NCI-H187 (cell line): ENCODE data around the gene HOXC12.

Experiments used
- DNase-seq, 2 experiments: peaks; one replicate each; lab custom pipeline; 2025; lab: John Stamatoyannopoulos, UW

HOXC12 gene

DNA sequence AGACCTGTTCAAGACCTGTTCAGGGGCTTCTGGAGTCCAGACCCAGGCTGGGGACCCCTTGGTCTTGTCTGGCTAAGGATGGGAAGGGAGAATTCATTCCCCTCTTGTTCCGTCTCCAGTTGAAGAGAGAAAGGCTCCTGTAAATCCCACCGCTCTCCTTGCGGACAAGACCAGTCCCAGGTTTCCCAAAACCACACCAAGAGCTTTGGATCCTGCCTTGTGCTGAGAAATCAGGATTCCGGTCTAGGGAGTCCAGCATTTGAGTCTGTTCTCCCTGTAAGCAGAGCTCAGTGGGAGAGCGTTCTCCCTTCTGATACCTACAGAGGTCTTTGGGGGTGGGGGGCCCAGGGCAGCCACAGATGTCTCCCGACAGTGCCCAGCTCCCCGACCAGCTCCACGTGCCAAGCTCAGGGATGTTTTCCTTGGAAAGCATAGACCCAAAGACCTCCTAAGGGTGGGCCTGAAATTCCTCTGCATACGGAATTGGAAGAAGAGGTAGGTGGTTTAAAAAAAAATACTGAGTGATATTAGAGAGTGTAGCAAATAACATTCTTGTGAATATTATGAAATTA lies 14.2 kb upstream of the HOXC12 start:
- DNase-seq, result no peak

DNA sequence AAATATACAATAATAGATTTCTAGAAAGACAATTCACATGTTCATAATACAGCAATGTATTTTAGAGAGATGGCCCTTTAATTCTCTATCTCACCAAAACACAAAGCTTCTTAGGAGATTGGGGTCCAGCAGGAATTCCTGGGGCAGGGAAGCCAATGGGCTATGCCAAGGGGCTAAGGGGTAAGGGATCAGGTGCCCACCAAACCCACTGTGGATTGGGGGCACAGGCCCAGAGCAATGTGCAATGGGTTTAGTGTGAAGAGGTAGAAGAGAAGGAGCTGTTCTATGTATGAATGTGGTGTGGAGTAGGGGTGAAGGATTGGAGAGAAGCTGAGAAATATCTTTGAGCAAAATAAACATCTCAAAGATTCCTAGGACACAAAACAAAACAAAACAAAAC lies 13.5 kb upstream of the HOXC12 start:
- DNase-seq, result no peak

DNA sequence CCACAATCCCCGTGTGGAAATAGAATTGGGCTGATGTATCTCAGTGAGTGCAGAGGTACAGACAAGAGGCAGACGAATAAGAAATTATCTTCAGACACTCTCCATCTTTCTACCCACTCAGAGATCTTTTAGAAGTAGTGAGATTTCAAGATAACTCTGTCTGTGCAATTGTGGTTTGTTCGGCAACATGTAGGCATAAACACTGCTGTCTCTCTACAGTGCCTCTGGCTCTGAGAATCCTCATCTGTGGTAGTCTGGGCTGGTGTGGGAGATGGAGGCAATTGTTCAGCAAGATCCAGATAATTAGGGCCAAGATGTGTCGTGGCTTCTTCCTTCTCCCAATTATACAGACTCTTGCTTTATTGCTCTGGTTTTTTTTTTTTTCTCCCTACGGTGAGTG lies 13.0 kb upstream of the HOXC12 start:
- no peak for DNase-seq

DNA sequence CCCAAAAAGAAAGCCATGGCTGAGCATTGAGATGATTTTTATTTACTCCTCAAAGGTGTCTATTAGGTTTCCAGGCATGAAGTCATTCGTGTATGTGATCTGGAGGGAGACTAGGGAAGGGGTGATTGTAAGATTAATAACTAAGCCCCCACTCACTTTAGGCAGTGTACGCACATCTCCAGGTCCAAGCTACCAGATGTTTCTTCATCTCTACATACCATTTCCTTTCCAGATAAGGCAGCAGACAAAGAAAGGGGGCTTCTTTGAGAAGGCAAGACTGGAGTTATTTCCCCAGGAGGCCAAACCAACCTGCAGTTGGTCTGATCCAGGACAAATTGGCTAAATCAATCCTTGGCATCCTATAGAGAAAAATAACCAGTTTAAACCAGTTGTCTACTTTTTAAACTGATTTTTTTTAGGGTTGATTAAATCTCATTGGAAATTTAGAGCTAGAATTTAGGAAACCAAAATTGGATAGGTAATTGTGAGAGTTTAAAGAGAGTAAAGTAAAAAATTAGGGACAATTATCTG lies 12.2 kb upstream of the HOXC12 start:
- DNase-seq, result no peak

DNA sequence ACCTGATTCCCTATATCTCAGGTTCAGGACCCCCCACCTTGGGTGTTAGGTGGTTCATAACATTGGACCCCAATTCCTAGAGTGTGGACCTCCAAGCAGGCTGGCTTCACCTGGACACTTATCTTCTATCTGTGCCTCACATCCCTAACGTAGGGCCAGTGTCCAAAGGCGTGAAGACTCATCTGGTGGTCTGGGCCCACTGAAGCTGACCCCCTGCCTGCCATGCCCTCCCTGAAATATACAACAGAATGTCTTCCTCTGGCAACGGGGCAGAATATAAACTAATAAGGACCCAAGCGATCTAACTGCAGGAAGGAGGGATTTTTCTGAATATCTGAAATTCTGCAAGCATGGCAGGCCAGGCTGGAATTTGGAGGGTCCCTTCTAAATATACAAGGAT lies 10.5 kb upstream of the HOXC12 start:
- no peak for DNase-seq

DNA sequence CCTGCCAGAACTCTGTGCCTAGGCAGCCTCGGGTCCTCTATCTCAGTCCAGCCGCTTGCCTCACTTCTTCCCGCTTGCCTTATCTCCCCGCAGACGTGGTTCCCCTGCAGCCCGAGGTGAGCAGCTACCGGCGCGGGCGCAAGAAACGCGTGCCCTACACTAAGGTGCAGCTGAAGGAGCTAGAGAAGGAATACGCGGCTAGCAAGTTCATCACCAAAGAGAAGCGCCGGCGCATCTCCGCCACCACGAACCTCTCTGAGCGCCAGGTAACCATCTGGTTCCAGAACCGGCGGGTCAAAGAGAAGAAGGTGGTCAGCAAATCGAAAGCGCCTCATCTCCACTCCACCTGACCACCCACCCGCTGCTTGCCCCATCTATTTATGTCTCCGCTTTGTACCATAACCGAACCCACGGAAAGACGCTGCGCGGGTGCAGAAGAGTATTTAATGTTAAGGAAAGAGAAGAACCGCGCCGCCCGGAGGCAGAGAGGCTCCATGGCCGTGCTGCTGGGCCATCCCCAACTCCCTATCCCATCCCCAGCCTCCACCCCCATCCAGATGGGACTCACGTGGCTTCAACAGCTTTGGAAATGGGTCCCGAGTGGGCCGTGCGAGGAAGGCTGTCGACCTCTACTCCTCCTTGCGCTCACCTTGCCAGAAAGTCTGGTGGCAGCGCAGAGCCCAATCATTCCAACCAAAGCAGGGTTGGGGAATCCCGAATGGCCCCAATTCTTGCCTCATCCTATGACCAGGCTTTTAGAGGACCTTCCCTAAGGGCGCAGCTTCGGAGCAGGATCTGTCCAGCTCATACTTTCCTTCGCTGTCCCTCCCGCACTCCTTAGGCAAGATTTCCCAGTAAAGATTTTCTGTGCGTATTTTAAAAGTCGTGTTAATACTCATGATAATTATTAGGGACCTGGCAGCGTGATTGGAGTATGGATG lies 9.5 kb upstream of the HOXC12 start:
- DNase-seq, result no peak

DNA sequence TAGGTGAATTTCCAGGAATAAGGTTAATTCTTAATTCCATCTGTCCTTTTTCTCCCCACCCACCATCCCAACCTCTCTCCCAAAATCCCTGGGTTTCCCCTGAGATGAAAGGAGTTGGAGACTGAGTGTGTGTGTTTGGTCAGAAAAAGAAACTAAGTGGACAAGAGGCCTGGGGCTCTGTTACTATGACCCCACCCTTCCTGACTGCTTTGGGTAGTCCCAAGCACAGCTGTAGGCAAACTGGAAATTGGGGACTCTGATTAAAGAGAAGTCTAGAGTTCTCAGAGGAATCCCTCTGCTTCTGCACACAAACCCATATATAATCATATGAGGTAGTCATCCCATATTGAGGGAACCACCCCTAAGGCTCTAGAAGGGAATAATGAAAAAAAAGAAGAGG lies 7.0 kb upstream of the HOXC12 start:
- DNase-seq, result no peak

DNA sequence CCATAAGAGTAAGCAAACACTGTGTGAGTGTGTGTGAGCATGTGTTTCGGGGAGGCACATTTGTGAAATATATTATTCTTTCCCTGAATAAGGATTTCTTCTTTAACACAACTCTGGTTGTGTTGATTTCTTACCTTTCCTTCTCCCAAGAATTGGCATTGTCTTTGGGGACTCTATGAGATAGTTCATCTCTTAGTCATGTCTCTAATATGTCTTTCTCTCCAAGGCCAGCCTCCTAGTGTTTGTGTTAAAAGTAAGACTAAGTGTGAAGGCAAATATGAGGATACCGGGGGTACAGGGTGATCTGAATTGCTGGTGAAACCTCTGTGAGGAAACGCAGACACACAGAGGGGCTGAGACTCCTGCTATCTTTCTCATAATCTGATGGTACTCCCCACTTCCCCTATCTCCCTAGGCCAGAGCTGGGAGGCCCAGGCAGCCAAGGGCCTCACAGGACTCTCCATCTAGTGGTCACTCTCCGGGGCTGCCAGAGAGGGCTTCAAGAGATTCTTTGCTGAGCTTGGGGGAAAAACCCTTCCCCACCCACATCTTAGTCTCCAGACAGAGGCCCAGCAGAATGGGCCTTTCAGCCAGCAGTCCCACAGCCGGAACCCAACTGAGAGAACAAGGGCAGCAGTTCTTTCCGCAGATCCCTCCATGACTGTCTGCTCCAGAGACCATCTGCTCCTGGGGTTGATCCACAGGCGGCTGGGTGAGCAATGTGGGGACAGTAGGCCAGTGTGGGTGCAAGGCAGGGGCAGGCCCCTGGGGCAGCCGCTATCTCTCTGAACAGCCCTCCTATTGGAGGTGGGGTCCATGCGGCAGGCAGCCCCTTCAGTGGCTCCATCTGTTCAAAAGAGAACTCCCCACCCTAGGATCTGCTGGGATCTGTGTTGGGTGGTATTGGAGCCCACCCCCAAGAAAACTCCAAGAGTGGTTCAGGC lies 5.8 kb upstream of the HOXC12 start:
- DNase-seq, result no peak

DNA sequence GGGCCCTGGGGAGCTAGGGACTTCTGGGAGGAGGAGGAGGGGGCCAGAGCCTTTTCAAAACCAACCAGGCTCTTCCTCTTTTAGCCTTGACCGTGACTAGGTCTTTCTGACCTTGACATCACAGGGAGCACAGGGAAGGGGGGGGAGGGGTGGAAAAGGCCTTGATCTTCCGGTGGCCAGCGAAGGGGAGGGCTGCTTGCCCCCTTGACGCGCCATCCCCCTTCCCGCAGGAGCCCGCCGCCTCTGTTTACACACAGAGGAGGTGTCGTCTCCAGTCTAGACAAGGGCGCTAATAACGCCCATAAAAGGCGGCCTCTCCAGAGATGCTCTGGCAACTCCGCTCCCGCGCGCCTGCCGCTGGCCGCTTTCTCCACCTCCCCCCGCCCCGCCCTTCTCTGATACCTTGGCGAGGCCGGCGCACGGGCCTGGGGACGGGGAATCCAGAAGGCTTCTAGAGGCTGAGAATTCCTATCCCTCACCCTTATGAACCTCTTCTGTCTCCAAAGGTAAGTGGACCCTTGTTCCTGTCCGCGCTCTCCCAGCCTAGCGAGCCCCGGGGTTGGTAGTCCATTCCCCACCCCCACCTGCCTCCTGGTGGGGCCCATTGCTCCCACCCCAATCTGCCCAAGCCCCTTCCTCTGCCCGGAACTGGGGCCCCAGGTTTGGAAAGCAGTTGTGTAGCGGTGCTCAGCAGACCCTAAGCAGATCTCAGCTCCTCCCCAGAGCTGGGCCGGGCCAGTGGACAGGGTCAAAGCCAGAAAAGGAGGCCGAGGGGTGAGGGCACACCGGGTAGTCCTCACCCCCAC lies 4.9 kb upstream of the HOXC12 start:
- peak; percentile 19 to 57 for DNase-seq

DNA sequence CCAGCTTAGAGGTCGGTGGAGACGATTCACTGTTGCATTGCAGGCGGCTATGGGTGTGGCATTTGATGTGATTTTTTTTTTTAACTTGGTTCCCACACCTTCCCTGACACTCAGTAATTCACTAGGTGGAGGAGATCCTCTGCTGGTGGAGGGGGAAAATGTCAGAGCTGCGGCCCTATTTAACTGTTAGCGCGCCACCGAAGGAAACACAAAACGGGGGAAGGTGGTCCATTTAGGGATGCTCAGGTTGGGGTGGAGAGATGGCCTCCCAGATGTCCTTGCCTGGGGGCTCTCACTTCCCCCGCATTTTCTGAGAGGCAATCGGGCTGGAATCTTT lies 4.3 kb upstream of the HOXC12 start:
- no peak for DNase-seq

DNA sequence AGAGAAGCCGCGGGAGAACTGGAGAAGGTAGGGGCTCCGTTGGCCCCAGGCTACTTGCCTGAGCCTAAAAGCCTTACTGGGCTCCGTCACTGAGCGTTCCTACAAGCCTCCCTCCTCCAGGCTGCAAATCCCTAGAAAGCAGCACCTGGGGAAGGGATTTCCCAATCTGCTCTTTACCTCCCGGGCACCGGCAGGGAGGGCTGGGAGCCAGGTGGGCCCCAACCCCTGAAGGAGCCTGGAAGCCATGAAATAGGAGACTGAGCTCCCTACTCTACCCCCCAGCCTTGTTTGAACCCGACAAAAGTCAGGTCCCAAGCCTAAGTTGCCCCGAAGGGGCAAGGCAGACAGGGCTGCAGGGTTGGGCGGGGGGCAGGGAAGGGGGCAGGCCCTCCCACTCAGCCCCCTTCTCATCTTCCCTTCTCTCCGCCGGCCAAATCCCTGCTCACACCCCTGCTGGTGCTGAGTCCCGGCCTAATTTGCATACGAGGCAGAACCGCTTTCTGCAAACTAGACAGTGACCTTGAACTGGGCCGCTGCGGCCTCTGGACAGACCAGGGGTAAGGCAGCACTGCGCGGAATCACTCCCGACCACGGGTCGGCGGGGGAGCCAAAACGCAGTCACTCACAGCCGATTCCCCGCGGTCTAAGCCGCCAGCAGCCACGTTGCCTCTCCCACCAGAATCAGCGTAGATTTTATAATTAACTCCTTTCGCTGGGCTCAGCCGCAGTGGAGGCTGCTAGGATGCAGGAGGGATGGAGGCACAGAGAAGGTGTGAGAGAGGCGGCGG lies 3.7 kb upstream of the HOXC12 start:
- no peak for DNase-seq

DNA sequence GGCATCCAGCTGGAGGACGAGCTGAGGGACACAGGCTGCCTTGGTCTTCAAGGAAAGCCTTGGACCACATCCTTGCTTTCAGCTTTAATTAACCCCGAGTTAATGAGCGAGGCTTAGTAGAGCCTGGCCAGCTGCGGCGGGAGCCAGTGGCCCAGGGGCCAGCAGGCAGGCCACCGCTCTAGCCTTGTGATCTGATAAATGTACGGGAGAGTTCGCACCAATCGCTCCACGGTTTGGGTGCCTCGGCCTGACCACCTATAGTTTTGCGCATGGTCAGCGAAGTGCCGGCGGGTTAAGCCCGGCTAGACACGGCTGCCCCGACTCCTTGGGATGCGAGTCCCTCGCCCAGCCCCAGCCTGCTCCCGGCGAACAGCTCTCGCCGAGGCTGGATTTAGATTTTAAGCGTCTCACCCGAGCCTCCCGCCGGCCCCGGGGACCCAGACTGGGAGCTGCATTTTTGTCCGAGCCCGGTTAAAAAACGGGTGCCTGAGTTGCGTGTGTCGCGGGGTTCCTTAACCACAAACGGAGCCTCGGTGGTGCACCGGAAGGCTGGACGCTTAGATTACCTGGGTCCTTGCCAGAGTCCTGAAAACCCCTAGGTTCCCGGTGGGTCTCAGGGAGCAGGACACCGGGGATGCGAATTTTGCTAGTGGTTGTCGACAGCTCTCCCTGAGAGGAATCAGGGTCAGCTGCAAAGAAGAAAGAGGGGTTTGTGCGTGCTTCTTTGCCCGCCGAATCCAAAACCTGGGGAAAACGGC lies 2.9 kb upstream of the HOXC12 start:
- no peak for DNase-seq

DNA sequence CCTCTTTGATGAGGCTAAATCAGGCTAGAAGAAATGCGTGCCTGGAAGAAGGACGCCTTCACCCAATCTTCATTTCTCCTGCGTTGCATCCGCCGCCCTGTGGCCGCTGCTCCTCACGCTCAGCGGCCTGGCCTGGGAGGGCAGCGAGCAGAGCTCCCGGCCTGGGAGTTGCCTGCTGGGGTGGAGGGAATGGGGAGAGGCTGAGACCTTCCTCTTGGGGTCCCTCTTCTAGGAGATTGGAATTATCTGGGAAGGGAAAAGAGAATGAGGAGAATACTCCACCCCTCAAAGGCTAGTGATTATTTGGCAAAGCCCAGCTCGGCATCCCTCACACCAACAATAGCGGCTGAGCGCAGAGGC lies 2.4 kb upstream of the HOXC12 start:
- no peak for DNase-seq

DNA sequence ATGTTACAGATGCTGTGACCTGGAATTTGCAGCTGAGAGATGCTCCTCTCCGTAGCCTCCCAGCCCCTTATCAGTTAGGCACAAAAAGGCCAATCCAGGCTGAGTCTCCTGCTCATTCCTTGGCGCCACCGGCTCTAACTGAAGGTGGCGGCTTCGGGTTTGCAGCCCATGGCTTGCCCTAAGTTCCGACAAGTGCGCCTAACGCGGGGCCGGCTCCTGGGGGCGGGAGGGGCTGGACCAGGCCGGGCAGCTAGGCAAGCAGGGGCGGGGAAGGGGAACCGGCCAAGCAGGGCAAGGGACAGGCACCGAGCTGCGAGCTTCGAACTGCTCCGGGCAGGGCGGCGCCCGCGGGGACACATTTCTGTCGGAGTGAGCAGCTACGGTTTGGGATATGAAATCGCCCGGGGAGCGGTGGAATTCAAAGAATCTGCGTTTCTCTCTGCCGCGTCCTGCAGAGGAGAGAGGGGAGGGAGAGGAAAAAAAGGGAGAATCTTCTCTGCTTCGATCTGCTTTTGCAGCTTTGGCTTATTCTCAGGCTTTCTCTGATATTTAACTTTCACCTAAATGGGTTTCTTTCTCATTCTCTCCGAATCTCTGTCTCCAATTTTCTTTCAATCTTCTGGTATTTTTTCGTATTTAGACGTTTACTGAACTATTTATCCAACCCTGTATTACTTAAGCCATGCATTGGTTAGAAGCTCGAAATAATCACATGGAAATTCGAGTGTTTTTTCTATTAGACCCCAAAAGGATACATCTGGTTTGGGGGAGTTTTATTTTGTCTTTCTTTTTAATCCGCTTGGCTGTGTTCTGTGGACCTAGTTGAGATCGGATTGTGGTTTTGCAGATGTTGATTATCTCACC lies 1.6 kb upstream of the HOXC12 start:
- DNase-seq, result no peak

DNA sequence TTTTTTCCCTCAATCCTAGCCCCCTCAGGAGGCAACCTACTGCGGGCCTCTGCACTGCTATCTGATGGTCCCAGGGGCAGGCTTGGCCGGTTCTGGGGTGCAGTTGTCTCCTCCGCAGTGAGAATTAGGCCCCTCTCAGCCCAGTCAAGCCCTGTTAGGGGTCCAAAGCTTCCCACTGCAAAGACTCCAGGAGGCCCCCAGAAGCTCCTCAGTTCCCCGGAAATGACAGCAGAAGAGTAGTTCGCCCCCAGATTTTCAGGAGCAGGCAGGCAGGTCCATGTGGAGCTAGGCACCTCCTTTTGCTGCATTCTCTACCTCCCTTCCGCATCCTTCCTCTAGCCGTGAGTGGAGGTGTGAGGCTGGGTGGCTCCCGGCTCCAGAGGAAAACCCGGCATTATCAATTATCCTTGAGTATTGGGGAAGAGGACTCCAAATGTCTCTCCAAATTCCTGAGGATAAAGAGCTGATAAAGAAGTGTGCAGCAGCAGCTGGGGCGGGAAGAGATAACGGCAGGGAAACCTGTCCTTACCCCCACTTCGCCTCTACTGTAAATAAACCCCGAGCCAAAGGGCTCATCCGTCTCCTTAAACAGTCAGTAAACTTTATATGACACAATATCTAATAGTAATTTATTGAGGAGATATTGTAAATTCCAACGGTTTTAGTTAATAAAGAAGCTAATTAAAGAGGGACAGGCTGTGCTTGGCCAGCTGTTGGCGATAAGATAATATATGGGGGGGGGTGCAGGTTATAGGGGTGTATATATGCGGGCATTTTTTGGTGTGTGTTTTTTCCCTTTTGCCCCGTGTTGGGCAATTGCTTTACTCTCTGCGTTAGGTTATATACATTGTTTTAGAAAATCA lies 641 bp upstream of the HOXC12 start:
- no peak for DNase-seq

DNA sequence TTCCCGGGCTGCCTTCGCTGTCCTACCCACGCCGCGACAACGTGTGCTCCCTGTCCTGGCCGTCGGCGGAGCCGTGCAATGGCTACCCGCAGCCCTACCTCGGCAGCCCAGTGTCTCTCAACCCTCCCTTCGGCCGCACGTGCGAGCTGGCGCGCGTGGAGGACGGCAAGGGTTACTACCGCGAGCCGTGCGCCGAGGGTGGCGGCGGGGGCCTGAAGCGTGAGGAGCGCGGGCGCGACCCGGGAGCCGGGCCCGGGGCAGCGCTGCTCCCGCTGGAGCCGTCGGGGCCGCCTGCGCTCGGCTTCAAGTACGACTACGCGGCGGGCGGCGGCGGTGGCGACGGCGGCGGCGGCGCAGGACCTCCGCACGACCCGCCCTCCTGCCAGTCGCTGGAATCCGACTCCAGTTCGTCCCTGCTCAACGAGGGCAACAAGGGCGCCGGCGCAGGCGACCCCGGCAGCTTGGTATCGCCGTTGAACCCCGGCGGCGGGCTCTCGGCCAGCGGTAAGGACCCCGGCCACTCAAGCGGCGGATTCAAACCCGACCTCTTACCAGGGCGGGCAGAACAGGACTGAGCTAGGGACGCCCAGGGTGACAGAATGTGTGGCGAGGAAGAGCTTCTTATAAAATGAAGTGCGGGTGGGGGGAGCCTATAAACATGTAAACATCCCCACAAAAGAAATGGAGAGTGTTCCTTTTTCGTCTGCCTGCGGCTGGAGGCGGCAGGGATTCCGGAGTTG lies 503 bp downstream of the HOXC12 start:
- DNase-seq, result no peak

DNA sequence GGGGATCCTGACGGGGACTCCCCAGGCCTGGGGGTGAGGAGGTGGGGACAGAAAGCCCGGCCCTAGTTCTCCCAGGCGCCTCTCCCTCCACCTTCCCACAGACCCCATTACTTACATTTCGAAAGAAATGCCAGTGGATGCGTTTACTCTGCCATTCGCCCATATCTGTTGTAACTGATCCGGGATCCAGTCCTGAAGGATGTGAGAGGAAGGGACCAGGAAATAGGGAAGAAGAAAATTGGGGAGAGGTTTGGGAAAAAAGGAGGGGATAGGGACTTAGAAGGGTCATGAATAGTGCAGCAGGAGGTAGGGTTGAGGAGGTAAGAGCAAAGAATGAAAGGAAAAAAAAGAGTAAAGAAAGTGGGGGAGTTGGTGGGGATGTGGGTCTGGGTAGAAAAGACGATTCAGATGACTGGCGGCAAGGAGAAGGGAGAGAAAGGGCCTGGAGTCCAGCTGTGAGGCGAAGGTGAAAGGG lies 1.1 kb downstream of the HOXC12 start:
- no peak for DNase-seq
